Stimulated activated naive CD8-positive, alpha-beta T cell treated with anti-CD3 and anti-CD28 coated beads, Interleukin-15, Interleukin-2, amounts not matched to agents 100 ng/mL and 50 ng/mL, for 24 hours (primary cell): ENCODE measurements around the gene SIK3.
A peak's percentile ranks its signal among the peaks of the same experiment; 100 is the strongest.
"Not testable (repeated sequence)": the region's sequence is repeated elsewhere in the genome, so short reads cannot be mapped to it uniquely, and the experiment has no call there.

ENCODE experiments used
- H3K27ac Mint-ChIP-seq: one replicate; pipeline ENCODE4 v1.8.0; 2021; ENCODE audit warnings: mild to moderate bottlenecking, mixed read lengths
- H3K27me3 Mint-ChIP-seq: one replicate; pipeline ENCODE4 v1.8.0; 2021; ENCODE audit warnings: mixed read lengths
- H3K36me3 Mint-ChIP-seq: one replicate; pipeline ENCODE4 v1.8.0; 2021; ENCODE audit warnings: low read depth, mixed read lengths
- H3K4me1 Mint-ChIP-seq: one replicate; pipeline ENCODE4 v1.8.0; 2021; ENCODE audit warnings: low read depth, mixed read lengths
- H3K4me3 Mint-ChIP-seq: one replicate; pipeline ENCODE4 v1.8.0; 2021; ENCODE audit warnings: mild to moderate bottlenecking, mixed read lengths
- H3K9me3 Mint-ChIP-seq: one replicate; pipeline ENCODE4 v1.8.0; 2021; ENCODE audit warnings: mixed read lengths

SIK3 gene

DNA sequence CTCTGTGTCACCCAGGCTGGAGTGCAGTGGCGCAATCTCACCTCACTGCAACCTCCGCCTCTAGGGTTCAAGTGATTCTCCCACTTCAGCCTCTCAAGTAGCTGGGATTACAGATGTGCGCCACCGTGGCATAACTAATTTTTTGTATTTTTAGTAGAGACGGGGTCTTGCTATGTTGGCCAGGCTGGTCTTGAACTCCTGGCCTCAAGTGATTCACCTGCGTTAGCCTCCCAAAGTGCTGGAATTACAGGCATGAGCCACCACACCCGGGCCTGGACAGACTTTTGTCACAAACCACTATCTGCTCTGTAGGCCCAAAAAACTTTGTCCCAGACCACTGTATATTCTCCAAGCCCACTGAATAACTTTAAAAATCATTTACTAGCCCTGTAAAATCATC lies 74.5 kb downstream of the SIK3 start:
- H3K9me3 Mint-ChIP-seq, H3K27me3 Mint-ChIP-seq: not testable (repeated sequence)
- peak overlapping the region; percentile 36 for H3K27ac Mint-ChIP-seq
- H3K36me3 Mint-ChIP-seq: peaks cover 10% of the 10 kb centered on the region
- H3K4me3 Mint-ChIP-seq: peak overlapping the region; percentile 11
- peaks cover 96% of the 10 kb centered on the region for H3K4me1 Mint-ChIP-seq

DNA sequence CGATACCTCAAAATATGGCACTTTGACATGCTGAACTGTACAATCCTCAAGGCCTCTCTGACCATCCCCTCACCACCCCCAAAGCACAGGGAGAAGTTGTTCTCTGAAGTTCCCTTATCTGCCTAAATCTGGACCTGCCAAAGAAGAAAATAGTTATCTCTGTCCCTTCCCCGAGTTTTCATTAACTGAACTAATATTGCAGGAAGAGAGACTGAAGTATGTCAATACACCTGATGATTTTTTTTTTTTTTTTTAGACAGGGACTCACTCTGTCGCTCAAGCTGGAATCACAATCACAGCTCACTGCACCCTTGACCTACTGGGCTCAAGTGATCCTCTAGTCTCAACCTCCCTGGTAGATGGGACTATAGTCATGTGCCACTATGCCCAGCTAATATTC lies 75.0 kb downstream of the SIK3 start:
- Mint-ChIP-seq H3K9me3 (no peaks in the 10 kb centered on the region), H3K4me3 (no peak overlapping the region), H3K36me3 (peaks cover 6% of the 10 kb centered on the region), H3K4me1 (peaks cover 95% of the 10 kb centered on the region), H3K27me3 (no peaks in the 10 kb centered on the region), H3K27ac (peak overlapping the region; percentile 91)

GRCh38 chr11:117022526-117022925 lies 75.7 kb downstream of the SIK3 start:
- peak overlapping the region; percentile 6 for H3K4me3 Mint-ChIP-seq
- peaks cover 3% of the 10 kb centered on the region for H3K36me3 Mint-ChIP-seq
- H3K27ac Mint-ChIP-seq: peak overlapping the region; percentile 91

GRCh38 chr11:117020869-117021564 lies 77.2 kb downstream of the SIK3 start:
- H3K9me3 Mint-ChIP-seq: no peaks in the 10 kb centered on the region
- H3K27ac Mint-ChIP-seq: peak overlapping the region; percentile 77
- no peak overlapping the region for H3K4me3 Mint-ChIP-seq
- peaks cover 4% of the 10 kb centered on the region for H3K36me3 Mint-ChIP-seq
- H3K4me1 Mint-ChIP-seq: peaks cover 83% of the 10 kb centered on the region
- H3K27me3 Mint-ChIP-seq: no peaks in the 10 kb centered on the region

More at GRCh38 chr11:117022526-117022925, 75.7 kb downstream of the SIK3 start:
- no peaks in the 10 kb centered on the region for H3K27me3 Mint-ChIP-seq
- peaks cover 95% of the 10 kb centered on the region for H3K4me1 Mint-ChIP-seq
- H3K9me3 Mint-ChIP-seq: no peaks in the 10 kb centered on the region

DNA sequence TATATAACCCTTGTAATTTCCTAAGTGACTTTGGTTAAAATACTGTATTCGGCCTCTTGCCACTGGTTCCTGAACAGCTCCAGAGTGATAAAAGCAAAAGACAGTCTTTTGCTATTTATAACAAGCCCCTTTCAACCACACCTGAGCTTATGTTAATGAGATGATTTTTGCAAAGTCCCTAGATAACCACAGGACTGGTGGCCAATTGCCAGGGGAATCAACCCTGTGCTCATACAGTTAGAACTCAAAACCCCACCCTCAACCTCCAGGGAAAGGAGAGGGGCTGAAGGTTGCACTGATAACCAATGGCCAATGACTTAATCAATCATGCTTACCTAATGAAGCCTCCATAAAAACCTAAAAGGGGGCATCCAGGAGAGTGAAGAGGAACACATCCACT lies 77.9 kb downstream of the SIK3 start:
- Mint-ChIP-seq H3K36me3 (peaks cover 4% of the 10 kb centered on the region), H3K9me3 (no peaks in the 10 kb centered on the region), H3K27ac (peak overlapping the region; percentile 77), H3K27me3 (no peaks in the 10 kb centered on the region), H3K4me3 (peak overlapping the region; percentile 35), H3K4me1 (peaks cover 75% of the 10 kb centered on the region)

GRCh38 chr11:117019871-117020270 lies 78.4 kb downstream of the SIK3 start:
- Mint-ChIP-seq H3K4me3 (no peak overlapping the region), H3K9me3 (no peaks in the 10 kb centered on the region), H3K4me1 (peaks cover 71% of the 10 kb centered on the region), H3K36me3 (peaks cover 4% of the 10 kb centered on the region), H3K27me3 (no peaks in the 10 kb centered on the region), H3K27ac (peak overlapping the region; percentile 77)

GRCh38 chr11:117017456-117017855 lies 80.8 kb downstream of the SIK3 start:
- Mint-ChIP-seq H3K27ac (no peak overlapping the region), H3K9me3 (no peaks in the 10 kb centered on the region), H3K36me3 (peaks cover 4% of the 10 kb centered on the region), H3K27me3 (no peaks in the 10 kb centered on the region), H3K4me3 (no peak overlapping the region), H3K4me1 (peaks cover 53% of the 10 kb centered on the region)

- no peak overlapping the region for H3K27ac Mint-ChIP-seq
- no peaks in the 10 kb centered on the region for H3K9me3 Mint-ChIP-seq
- no peaks in the 10 kb centered on the region for H3K27me3 Mint-ChIP-seq
- H3K4me3 Mint-ChIP-seq: no peak overlapping the region
- H3K36me3 Mint-ChIP-seq: peaks cover 4% of the 10 kb centered on the region
- H3K4me1 Mint-ChIP-seq: peaks cover 53% of the 10 kb centered on the region
Measured at GRCh38 chr11:117016747-117017146, 81.5 kb downstream of the SIK3 start.

DNA sequence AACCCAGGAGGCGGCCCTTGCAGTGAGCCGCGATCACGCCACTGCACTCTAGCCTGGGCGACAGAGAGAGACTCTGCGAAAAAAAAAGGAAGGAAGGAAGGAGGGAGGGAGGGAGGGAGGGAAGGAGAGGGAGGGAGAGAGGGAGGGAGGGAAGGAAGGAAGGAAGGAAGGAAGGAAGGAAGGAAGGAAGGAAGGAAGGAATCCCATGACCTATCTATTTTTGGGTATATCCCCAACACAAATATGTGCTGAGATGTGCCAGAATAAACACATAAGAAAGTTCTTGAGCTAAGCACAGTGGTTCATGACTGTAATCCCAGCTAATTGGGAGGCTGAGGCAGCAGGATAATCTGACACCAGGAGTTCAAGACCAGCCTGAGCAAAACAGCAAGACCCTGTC lies 82.0 kb downstream of the SIK3 start:
- H3K27me3 Mint-ChIP-seq: no peaks in the 10 kb centered on the region
- H3K4me3 Mint-ChIP-seq: no peak overlapping the region
- H3K9me3 Mint-ChIP-seq: no peaks in the 10 kb centered on the region
- no peak overlapping the region for H3K27ac Mint-ChIP-seq
- H3K4me1 Mint-ChIP-seq: peaks cover 54% of the 10 kb centered on the region
- peaks cover 4% of the 10 kb centered on the region for H3K36me3 Mint-ChIP-seq

GRCh38 chr11:117011541-117011898 lies 86.7 kb downstream of the SIK3 start:
- Mint-ChIP-seq H3K27me3 (no peaks in the 10 kb centered on the region), H3K9me3 (no peaks in the 10 kb centered on the region), H3K4me1 (peaks cover 43% of the 10 kb centered on the region), H3K4me3 (peak overlapping the region; percentile 7), H3K36me3 (peaks cover under 1% of the 10 kb centered on the region), H3K27ac (peak overlapping the region; percentile 90)

DNA sequence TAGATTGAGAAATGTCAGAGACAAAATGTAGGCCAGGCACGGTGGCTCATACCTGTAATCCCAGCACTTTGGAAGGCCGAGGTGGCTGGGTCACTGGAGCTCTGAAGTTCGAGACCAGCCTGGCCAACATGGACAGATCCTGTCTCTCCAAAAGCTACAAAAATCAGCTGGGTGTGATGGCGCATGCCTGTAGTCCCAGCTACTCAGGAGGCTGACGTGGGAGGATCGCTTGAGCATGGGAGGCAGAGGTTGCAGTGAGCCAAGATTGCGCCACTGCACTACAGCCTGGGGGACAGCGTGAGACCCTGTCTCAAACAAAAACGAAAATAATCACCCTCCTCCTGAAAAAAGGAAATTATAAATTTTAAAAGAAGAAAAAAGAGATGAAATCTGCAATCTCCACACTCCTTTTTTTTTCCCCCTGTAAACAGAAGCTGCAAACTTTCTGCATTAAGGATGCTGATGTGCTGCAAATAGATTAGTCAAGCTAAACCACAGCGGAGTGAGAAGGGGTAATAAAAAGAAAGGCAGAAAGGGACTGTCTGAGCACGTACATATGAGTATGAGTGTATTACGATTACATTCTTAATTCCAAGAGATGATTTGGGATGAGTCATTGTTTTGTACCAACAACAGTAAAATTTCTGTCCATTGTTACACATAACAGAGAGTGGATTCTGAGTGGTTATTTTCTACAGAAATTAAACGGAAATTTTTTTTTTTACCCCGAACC lies 87.3 kb downstream of the SIK3 start:
- Mint-ChIP-seq H3K4me1 (peaks cover 49% of the 10 kb centered on the region), H3K4me3 (peak overlapping the region; percentile 7), H3K27me3 (no peaks in the 10 kb centered on the region), H3K36me3 (no peaks in the 10 kb centered on the region), H3K9me3 (no peaks in the 10 kb centered on the region), H3K27ac (peak overlapping the region; percentile 90)

DNA sequence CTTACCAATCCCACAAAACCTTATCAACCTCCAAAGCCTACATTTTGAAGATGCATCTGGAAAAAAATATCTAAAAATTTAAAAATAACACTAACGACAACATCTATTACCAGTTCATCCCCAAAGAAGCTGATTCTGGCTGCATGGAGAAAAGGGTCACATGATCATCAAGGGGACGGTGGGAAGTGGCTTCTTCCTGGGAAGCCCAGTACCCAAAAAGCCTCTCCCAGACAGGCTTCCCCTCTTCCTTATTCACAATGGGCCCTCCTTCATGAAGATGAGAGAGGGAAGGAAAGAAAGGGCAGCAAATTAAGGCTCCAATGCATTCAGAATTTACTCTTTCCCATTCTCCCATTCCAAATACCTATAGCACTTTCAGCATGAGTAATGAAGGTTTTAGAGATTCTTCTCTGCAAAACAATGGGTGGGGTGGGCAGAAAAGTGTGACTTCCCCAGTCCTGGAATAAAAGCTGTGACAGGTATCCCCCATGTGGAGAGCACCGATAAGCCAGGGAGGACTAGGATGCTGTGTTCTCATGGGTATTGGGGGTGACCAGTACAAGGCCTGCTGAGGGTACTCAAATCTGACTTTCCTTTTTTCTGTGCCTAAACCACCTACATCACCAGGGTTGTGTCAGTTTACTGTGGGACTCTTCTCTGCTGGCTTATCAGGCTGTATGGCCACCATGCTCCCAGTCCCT lies 88.2 kb downstream of the SIK3 start:
- Mint-ChIP-seq H3K4me3 (no peak overlapping the region), H3K4me1 (peaks cover 53% of the 10 kb centered on the region), H3K27ac (peak overlapping the region; percentile 67), H3K27me3 (no peaks in the 10 kb centered on the region), H3K36me3 (no peaks in the 10 kb centered on the region), H3K9me3 (no peaks in the 10 kb centered on the region)

DNA sequence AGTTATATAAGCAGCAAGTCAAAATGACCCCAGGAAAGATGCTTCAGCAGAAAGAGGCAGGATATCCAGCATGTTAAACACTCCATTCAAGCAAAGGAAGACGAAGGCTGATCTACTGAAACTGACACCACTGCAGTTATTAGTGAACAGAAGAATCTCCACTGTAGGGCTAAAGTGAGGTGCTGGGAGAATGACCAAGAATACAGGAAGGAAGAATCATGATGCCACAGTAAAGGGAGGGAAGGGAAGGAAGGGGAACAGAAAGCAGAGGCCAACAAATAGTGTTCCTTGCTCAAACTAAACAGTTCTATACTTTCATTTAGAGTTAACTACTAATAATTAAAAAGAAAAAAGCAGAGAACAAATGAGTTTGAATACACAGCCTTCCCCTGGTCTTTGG lies 92.5 kb downstream of the SIK3 start:
- H3K36me3 Mint-ChIP-seq: peaks cover 19% of the 10 kb centered on the region
- peak overlapping the region; percentile 32 for H3K27ac Mint-ChIP-seq
- peaks cover 72% of the 10 kb centered on the region for H3K4me1 Mint-ChIP-seq

GRCh38 chr11:117002639-117003299 lies 95.5 kb downstream of the SIK3 start:
- no peaks in the 10 kb centered on the region for H3K27me3 Mint-ChIP-seq
- H3K36me3 Mint-ChIP-seq: peaks cover 22% of the 10 kb centered on the region
- H3K4me1 Mint-ChIP-seq: peaks cover 76% of the 10 kb centered on the region
- H3K4me3 Mint-ChIP-seq: no peak overlapping the region
- H3K9me3 Mint-ChIP-seq: no peaks in the 10 kb centered on the region
- H3K27ac Mint-ChIP-seq: peak overlapping the region; percentile 58

More for the DNA sequence above, 92.5 kb downstream of the SIK3 start:
- Mint-ChIP-seq H3K4me3 (no peak overlapping the region), H3K27me3 (no peaks in the 10 kb centered on the region), H3K9me3 (no peaks in the 10 kb centered on the region)
